ENCODE data around the gene DPP6. TPM values are rescaled to one million over a fixed set of nuclear protein-coding genes. Genes with fewer than 3 reads are reported as not detected.
"Not testable (repeated sequence)": the region's sequence is repeated elsewhere in the genome, so short reads cannot be mapped to it uniquely, and the experiment has no call there.

DPP6 gene
- 0.58 TPM for total RNA-seq
- long read RNA-seq, partial matches to known transcripts = 1 of 3 reads
- long read RNA-seq, other reads (novel, unspliced or antisense) = 2 of 3 reads

- not testable (repeated sequence) for DNase-seq (ENCODE audit: low spot score)
Observed at GRCh38 chr7:154051643-154052529, at the start of gene DPP6. DPP6 (plus strand) TSS chr7:154052398.

GRCh38 chr7:154009423-154009911 lies 42.7 kb upstream of the DPP6 start:
- not testable (repeated sequence) for DNase-seq (ENCODE audit: low spot score)

GRCh38 chr7:154010726-154011568 lies 41.3 kb upstream of the DPP6 start:
- DNase-seq (ENCODE audit: low spot score) = not testable (repeated sequence)

GRCh38 chr7:154012800-154013199 lies 39.4 kb upstream of the DPP6 start:
- not testable (repeated sequence) for DNase-seq (ENCODE audit: low spot score)

- not testable (repeated sequence) for DNase-seq (ENCODE audit: low spot score)
Observed at GRCh38 chr7:154015636-154016035, 36.6 kb upstream of the DPP6 start.

GRCh38 chr7:154018354-154018753 lies 33.8 kb upstream of the DPP6 start:
- DNase-seq (ENCODE audit: low spot score) = not testable (repeated sequence)

- not testable (repeated sequence) for DNase-seq (ENCODE audit: low spot score)
Observed at GRCh38 chr7:154027805-154028204, 24.4 kb upstream of the DPP6 start.

- DNase-seq (ENCODE audit: low spot score) = not testable (repeated sequence)
Observed at GRCh38 chr7:154030476-154031080, 21.6 kb upstream of the DPP6 start.

- not testable (repeated sequence) for DNase-seq (ENCODE audit: low spot score)
Observed at GRCh38 chr7:154039466-154040165, 12.6 kb upstream of the DPP6 start.

GRCh38 chr7:154050394-154050793 lies 1.8 kb upstream of the DPP6 start:
- not testable (repeated sequence) for DNase-seq (ENCODE audit: low spot score)

GRCh38 chr7:154051006-154051642 lies 1.1 kb upstream of the DPP6 start:
- DNase-seq (ENCODE audit: low spot score) = not testable (repeated sequence)

GRCh38 chr7:154052530-154053252 lies 493 bp downstream of the DPP6 start:
- DNase-seq (ENCODE audit: low spot score) = not testable (repeated sequence)

- DNase-seq (ENCODE audit: low spot score) = not testable (repeated sequence)
Observed at GRCh38 chr7:154053466-154054312, 1.5 kb downstream of the DPP6 start.

GRCh38 chr7:154054664-154055063 lies 2.5 kb downstream of the DPP6 start:
- not testable (repeated sequence) for DNase-seq (ENCODE audit: low spot score)

- not testable (repeated sequence) for DNase-seq (ENCODE audit: low spot score)
Observed at GRCh38 chr7:154055491-154056106, 3.4 kb downstream of the DPP6 start.

GRCh38 chr7:154058783-154059182 lies 6.6 kb downstream of the DPP6 start:
- not testable (repeated sequence) for DNase-seq (ENCODE audit: low spot score)

GRCh38 chr7:154060551-154060950 lies 8.4 kb downstream of the DPP6 start:
- not testable (repeated sequence) for DNase-seq (ENCODE audit: low spot score)

- not testable (repeated sequence) for DNase-seq (ENCODE audit: low spot score)
Observed at GRCh38 chr7:154071833-154072232, 19.6 kb downstream of the DPP6 start.

Measured in mesenteric fat pad (tissue), 1 donor.